GM21423 (cell line): ENCODE results near the gene MICALL2.
"Not testable (repeated sequence)": the region's sequence is repeated elsewhere in the genome, so short reads cannot be mapped to it uniquely, and the experiment has no call there.

Experiments used
- ATAC-seq: cut with Tn5 transposase; IDR thresholded peaks from one replicate; pipeline ENCODE4 v1.9.1; 2021; ENCODE audit warnings: mild to moderate bottlenecking, moderate library complexity; ENCODE audit not compliant: unreplicated experiment

The MICALL2 gene

DNA sequence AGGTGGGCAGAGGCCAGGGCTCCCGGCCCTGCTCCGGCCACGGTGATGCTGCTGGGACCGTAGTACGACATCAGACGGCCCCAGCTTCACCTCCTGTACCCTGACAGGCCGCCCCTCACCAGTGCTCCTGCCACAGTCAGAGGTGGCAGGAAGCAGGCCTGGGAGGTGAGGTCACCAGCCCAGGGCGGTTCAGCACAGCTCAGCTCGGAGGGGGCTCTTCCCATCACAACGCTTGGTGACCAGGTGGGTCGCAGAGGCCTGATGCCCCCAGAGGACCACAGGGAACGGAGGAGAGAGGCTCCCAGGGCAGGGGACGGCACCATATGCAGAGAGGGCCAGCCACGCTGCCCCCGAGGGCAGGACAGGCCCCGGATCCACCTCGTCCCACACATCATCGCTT is 8.8 kb downstream of the MICALL2 start:
- no peak for ATAC-seq

DNA sequence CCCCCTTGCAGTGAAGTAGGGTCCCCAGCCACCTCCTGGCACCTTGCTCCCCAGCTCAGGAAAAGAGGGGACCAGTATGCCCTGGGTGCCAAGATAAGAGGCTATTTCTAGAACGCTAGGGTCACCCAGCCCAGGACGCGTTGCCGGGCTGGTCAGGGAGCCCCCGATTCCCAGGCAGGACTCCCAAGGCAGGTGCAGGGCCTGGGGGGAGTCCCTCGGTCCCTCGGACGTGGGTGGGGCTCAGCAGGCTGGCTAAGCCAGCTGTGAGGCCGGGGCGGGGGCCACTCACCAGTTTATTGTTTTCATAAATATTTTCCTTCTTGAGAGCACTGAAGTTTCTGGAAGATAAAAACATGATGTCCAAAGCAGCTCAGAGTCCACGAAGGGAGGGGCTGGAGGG is 9.3 kb downstream of the MICALL2 start:
- no peak for ATAC-seq

GRCh38 chr7:1449501-1449900 is 9.8 kb downstream of the MICALL2 start:
- ATAC-seq = no peak

- no peak for ATAC-seq
Measured at GRCh38 chr7:1448958-1449357, 10.3 kb downstream of the MICALL2 start.

DNA sequence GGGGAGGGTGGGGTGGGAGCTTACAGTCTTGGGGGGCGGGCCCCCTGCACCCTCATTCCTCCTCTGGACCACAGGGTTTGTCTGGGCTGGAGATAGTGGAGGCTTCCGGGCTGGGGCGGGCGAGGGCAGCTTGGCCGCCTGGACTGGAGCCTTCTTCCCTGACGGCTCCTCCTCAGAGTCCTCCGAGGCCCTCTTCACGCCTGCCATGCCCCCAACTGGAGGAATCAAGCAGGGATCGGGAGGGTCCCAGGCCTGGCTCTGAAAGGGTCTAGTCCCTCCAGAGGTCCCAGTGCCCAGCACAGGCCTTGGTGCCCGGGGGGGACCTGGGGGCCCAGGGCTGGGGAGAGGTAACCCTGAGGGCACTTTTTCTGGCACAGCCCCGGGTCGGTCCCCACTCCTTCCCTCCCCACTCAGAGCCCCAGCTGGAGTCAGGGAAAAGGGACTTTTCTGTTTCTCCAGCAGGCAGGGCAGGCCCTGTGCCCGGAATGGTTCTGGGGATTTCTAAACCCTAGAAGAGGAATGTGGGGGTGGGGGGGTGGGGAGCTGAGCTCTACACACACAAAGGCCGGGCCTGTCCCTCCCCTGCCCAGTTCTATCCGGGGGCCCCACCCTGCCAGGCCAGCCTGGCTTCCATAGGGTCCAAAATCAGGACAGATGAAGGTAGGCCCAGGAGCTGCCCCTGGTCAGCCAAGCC is 11.6 kb downstream of the MICALL2 start:
- no peak for ATAC-seq

DNA sequence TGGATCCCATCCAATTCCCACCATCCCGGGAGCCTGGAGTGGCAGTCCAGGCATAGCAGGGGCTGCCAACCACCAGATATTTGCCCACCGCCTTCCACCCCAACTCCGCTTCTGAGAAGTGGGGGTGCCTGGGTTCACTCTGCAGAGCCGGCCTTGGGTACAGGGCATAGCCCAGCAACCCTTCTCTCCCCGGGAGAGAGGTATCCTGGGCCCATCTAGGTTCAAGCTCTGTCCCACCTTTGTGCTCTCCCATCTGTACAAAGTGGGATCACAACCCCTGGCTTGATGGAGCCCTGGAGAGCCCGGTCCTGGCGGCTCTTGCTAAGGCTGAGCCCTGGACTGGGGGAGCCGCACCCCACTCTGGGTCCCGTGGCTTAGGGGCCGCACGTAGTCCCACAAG is 12.2 kb downstream of the MICALL2 start:
- ATAC-seq = no peak

- ATAC-seq = no peak
Measured at GRCh38 chr7:1446620-1447032, 12.6 kb downstream of the MICALL2 start.

DNA sequence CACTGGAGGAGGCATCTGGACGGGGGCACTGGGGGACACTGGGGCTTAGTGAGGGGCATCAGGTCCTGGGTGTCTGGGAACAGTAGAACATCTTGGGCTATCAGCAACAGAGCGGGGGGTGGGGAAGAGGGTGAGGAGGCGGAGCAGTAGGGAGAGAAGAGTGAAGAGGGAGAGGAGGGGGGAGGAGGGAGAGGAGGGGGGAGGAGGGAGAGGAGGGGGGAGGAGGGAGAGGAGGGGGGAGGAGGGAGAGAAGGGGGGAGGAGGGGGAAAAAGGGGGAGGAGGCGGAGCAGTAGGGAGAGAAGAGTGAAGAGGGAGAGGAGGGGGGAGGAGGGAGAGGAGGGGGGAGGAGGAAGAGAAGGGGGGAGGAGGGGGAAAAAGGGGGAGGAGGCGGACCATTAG is 13.2 kb downstream of the MICALL2 start:
- not testable (repeated sequence) for ATAC-seq

DNA sequence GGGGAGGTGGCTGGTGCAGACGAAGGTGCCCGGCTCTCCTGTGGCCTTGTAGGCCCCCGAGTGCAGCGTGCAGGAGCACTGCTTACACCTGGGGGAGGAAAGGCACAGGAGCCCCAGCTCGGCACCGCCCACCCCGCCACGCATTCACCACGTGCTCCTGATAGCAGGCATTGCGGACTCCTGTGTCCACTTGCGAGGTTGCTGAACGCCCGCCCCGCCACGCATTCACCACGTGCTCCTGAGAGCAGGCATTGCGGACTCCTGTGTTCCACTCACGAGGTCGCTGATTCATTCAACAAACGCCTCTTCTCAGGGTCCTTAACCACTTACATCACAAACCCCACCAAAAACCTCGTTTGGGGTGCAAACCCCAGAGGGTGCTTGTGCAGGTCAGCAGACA is 13.9 kb downstream of the MICALL2 start:
- no peak for ATAC-seq

DNA sequence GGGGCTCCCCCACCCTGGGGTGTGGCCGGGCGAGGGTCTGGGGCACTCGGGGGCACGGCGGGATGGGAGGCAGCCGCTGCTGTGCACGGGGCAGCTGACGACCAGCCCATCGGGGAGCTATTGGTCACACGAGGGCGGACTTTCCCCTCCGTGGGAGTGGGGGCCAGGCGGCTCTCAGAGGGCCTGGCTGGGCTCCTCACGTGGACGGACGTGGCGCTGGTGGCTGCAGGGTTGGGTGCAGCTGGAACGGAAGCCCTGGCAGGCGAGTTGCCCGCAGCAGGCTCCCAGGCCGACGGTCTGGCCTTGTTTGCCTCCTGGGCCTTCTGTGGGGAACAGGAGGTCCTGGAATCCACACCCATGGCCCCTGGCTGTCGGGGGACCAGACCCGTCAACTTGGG is 14.3 kb downstream of the MICALL2 start:
- no peak for ATAC-seq

DNA sequence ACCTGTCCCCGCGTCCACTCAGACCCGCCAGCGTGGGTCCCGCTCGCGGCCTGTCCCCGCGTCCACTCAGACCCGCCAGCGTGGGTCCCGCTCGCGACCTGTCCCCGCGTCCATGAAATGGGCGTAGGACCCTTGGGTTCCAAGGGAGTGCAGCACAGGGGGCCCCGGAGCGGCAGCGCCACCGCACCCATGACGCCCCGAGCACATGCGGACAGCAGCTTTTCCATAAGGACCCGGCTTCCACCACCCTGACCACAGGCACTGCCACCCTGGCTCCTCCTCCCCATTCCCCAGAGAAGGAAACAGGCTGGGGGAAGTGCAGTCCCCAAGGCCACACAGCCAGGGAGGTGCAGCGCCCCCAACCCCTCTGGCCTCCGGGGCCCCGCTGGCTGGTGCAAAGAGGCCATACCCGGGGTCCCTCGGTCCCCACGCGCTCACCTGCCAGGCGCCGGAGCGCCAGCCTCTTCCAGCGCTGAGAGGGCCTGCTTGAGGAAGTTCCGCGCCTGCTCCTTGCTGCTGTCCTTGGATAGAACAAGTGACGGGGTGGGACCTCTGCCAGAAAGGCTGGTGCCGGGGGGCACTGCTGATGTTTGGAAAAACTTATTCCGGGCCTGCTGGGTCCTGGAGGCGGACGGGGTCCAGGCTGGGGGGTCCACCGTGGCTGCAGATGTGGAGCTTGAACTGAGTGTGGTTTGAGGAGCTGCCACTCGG is 14.9 kb downstream of the MICALL2 start:
- ATAC-seq = no peak

DNA sequence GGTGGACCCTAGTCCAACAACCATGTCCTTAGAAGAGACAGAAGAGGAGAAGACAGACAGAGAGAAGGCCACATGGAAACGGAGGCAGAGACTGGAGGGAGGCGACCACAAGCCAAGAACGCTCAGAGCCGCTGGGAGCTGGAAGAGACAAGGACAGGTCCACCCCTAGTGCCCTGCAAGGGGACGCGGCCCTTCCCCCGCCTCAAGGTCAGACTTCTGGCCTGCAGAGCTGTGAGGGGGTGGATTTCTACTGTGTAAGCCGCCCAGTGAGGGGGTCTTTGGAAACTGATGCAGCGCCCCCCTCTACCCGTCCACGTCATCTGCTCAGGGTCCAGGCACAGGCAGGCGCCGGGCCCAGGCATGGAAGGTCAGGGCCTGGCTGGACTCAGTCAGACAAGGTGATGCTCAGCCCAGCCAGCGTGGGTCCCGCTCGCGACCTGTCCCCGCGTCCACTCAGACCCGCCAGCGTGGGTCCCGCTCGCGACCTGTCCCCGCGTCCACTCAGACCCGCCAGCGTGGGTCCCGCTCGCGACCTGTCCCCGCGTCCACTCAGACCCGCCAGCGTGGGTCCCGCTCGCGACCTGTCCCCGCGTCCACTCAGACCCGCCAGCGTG is 15.6 kb downstream of the MICALL2 start:
- ATAC-seq = not testable (repeated sequence)

- no peak for ATAC-seq
Measured at GRCh38 chr7:1442355-1443124, 16.7 kb downstream of the MICALL2 start.

- no peak for ATAC-seq
Measured at GRCh38 chr7:1441615-1442354, 17.5 kb downstream of the MICALL2 start.

- ATAC-seq = no peak
Measured at GRCh38 chr7:1440620-1441019, 18.6 kb downstream of the MICALL2 start.

DNA sequence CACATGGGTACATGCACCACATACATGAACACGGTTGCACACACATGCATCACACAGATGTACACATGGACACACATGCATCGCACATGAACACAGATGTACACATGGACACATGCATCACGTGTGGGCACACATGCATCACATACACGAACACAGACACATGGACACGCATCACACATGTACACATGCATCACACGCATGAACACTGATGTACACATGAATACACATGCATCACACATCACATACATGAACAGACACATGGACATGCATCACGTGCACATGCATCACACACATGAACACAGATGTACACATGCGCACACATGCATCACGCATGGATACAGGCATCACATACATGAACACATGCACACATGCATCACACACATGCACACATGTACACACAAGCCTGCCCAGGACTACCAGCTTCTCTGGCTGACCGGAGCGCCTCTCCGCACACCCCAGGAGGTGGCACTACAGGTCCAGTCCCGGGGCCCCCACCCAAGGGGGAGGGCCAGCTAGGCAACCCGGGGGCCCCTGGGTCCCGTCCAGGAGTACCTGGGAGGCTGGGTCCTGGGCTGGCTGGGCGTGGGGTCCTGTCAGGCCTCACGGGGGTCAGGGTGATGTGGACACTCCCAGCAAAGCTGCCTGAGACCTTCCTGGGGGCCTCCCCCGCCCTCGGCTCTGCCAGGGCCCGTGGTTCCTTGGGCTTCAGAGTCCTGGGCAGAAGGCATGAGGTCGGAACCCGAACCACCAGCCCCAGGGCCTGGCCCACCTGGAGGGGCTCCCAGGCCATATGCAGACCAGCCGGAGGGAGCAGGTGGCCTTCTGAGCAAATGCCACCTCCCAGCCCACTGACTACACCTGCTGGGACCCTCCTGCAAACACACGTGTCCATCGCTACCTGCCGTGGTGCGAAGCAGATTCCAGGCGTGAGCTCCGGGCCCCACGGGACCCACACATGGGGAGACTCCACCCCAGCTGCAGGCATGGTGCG is 19.6 kb downstream of the MICALL2 start:
- no peak for ATAC-seq

GRCh38 chr7:1438821-1439220 is 20.4 kb downstream of the MICALL2 start:
- ATAC-seq = no peak

- no peak for ATAC-seq
Measured at GRCh38 chr7:1438208-1438607, 21.1 kb downstream of the MICALL2 start.

- no peak for ATAC-seq
Measured at GRCh38 chr7:1437155-1437880, 22.0 kb downstream of the MICALL2 start.
